Glomerular visceral epithelial cell (primary cell): ENCODE results near the gene RICTOR.
A peak's percentile ranks its signal among the peaks of the same experiment; 100 is the strongest.
"Not testable (repeated sequence)": the region's sequence is repeated elsewhere in the genome, so short reads cannot be mapped to it uniquely, and the experiment has no call there.

ENCODE experiments used
- DNase-seq: peaks from one replicate; pipeline ENCODE4 v3.0.0-alpha.2; 2016; ENCODE audit errors: extremely low spot score

Gene RICTOR

DNA sequence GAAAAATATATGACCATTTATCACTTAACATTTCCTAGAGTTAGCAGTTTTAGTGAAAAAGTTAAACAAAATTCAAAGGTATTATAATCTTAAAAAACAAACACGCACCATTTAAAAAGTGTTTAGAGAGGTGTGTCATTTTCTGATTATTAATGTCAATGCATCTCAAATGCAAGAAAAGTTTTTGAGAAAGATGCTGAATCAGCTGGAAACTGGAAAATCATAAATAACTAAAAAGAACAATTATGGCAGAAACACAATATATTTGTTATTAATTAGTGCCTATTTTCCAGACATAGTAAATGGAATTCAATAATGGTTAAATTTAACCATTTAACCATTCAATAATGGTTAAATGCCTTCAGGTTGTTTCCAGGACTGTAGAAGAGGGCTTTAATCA is 64.9 kb downstream of the RICTOR start:
- no peak for DNase-seq

DNA sequence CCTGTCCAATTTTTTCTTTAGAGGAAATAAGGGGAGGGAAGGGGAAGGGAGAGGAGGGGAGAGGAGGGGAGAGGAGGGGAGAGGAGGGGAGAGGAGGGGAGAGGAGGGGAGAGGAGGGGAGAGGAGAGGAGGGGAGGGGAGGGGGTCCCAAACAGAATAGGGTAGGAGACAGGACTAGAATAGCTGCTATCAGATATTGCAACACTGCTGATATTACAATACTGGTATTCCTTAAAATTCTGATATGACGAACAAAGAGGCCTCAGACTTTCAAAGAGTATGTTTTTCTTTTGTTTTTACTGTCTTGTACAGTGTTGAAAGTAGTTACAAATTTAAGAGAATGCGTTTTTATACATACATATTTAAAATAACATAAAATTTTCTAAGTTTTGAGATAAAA is 67.5 kb downstream of the RICTOR start:
- DNase-seq, result no peak

DNA sequence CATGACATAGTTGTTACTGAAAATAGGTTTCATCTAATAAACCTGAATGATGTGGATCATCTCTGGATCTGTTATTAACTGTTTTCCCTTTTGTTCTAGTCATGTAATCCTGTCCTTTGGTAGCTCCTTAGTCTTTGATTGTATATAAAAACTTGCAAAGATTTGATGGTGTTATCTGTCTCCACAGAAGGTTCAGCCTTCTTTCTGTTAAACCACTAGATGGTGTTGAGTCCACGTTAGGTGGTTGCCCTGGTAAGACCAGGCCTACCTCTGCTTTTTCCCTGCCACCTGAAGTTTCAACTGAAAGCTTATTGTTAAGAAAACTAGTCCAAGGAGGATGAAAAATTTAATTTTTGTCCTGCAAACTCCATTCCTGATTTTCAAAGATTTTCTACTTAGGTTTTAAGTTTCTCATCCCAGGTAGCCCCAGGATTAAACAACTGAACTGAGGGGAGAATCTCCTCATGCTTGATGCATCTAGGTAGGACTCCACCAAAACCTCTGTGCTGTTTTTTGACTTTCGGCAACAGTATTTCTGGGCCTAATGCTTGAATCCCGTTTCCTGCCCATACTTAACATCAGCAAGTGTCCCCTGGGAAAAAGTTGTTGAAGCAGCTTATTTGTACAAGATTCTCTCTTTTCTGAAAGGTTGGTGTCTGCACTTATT is 68.5 kb downstream of the RICTOR start:
- DNase-seq, result no peak

DNA sequence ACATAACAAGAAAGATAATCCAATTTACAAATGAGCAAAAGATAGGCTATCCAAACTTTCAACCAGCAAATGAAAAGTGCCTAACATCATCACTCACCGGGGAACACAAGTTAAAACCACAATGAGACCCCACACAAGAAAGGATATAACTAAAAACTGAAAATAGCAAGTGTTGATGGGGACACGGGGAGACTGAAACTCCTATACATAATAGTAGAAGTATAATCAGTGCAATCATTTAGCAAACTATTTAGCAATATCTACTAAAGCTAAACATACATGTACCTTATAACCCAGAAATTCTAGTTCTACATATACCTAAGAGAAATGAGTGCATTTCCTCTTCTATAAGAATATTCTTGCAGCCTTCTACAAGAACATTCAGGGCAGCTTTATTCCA is 72.5 kb downstream of the RICTOR start:
- DNase-seq, result no peak

DNA sequence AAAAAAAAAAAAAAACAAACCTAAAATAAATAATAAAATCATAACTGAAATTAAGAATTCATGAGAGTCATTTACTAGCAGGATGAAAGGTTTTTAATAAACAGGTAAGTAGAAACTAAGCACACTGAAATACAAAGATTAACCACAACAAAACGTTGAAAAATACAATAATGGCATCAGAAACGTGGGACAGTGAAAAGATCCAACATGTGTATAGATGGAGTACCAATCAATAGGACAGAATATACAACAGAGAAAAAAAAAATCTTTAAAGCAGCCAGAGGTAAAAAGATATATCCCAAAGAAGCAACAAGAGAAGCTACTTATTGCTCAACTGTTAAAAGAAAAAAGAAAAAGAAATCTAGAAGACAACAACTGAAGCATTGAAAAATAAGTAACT is 75.2 kb downstream of the RICTOR start:
- no peak for DNase-seq

DNA sequence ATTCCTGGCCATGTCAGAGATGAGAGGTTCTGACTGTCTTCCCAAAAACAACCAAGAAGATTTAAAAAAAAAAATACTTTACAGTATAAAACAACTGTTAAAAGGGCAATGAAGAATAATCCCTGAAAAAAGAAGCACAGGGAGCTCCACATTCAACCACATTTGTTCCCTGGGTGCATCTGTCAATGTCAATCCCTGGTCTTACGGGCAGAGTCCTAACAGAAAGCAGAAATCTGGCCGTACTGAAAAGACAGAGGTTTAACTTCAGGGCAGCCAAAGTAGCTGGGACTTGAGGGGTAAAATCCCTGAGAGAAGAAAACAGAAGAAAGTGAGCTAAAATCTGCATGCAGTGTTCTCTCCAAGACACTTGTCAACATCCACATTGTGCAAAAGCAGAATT is 76.6 kb downstream of the RICTOR start:
- DNase-seq, result no peak

DNA sequence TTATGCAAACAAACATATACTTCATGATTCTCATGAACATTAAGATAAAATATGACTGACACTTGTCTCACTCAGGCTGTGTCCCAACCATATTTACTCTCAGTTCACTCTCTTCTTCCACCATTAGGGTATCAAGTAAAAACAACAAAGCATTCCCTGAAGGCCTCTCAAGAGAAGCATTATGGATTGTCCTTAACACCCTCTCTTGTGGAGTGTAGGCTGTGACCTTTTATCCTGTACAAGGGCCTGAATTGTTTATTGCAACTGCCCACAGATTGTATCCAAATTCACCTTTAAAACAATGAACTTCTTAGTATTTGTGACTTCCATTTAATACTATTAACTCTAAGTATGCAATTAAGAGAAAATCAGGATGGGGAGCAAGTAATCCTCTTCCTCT is 78.1 kb downstream of the RICTOR start:
- no peak for DNase-seq

DNA sequence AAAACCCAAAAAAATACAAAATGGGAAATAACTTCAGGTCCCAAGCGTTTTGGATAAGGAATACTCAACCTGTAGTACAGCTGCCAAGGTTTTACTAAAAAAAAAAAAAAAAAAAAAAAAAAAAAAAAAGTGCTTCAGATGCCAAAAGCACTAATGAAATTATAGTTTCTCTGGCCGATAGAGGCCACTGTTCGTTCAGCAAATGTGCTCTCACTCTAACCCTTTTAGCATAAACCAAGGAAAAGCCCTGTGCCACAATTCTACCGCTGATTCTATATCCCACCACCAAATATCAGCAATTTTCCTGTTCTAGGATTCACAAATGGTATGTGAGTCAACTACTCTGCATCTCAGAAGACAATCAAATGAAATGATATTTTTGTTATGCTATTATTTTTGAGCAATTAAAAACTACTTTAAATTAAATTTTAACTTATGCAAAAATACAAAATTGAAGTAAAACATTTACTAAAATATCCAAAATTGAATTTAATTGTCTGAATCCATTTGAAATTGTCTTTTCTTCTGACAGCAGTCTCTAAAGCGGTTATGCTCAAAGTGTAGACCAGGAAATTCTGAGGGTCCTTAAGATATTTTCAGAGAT is 79.8 kb downstream of the RICTOR start:
- peak; percentile 78 for DNase-seq

DNA sequence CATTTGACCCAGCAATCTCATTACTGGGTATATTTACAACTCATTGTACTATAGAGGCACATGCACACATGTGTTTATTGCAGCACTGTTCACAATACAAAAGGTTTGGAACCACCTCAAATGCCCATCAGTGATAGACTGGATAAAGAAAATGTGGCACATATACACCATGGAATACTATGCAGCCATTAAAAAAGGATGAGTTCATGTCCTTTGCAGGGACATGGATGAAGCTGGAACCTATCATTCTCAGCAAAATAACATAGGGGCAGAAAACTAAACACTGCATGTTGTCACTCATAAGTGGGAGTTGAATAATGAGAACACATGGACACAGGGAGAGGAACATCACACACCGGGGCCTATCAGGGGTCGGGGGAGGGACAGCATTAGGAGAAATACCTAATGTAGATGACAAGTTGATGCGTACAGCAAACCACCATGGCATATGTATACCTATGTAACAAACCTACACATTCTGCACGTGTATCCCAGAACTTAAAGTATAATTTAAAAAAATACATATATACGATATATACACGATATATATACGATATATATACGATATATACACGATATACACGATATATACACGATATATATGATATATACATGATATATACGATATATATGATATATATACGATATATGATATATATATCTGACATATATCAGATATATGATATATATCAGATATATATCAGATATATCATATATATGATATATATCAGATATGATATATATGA is 84.1 kb downstream of the RICTOR start:
- DNase-seq, result not testable (repeated sequence)

DNA sequence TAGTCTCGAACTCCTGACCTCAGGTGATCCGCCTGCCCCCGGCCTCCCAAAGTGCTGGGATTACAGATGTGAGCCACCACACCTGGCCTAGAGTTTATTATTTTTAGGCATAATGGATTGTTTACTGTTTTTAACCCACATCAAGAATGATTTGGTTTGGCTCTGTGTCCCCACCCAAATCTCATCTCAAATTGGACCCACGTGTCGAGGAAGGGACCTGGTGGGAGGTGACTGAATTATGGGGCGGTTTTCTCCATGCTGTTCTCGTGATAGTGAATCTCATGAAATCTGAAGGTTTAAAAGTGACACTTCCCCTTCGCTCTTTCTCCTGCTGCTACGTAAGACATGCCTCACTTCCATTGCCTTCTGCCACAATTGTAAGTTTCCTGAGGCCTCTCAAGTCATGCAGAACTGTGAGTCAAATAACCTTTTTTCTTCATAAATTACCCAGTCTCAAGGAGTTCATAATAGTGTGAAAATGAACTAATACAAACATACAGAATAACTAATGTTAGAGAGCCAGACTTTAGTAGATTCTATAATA is 88.2 kb downstream of the RICTOR start:
- no peak for DNase-seq

DNA sequence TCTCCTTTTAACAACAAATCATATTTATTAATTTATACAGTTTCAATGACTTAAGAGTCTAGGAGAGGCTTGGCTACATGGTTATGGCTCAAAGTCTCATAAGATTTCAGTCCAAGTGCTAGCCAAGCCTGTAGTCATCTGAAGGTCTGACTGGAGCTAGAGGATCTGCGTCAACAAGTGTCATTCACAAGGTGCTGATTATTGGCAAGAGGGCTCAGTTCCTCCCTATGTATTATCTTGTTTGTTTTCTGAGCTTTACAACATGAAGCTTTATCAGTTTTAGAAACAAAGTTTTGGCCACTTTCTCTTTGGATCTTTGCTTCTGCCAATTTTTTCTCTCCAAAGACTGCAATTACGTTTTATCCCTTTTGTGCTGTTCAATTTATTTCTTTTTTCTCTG is 94.7 kb downstream of the RICTOR start:
- no peak for DNase-seq

DNA sequence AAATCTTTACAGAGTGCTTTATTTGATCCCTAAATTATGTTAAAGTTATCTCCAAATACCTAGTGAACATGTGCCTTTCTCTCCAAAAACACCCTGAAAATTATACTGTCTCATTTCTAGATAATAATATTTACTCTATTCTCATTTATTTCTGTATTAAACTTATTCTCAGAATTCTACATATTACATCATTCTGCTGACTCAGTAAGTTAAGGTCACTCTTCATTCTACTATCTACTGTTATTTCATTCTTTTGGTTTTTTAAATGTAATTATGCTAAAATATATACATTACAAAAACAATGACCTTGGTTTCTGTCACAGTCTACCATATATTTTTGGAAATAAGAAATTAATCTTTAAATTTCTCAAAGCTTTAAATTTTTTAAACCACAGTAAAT is 96.2 kb downstream of the RICTOR start:
- no peak for DNase-seq

DNA sequence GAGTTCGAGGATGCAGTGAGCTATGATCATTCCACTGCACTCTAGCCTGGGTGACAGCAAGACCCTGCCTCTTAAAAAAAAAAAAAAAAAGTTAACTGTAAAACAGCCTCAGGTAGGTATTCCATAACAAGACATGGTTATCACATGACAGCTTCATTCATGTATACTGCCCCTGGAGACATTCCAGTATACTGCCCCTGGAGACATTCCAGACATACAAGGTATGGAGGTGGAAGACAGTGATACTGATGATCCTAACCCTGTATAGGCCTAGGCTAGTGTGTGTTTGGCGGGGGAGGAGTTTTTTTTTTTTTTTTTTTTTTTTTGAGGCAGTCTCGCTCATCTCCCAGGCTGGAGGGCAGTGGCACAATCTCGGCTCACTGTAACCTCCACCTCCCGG is 105.5 kb downstream of the RICTOR start:
- DNase-seq, result peak; percentile 2

DNA sequence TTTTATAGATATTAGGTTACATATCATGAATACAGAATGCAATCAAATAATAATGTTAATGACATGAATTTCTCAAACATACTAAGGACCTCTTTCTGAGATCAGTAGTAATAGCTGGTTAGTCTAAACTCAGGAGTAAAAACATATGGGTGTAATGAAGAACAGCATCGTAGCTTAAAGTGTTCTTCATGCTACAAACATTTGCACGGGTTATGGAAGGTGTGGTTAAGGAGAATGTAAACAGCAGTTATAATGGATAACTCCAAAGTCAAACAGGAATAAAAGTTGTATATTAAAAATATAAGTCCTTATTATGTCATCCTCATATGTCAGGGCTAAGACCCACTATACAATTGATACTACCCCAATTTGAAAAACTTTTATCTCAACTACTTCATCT is 112.5 kb downstream of the RICTOR start:
- DNase-seq, result no peak

DNA sequence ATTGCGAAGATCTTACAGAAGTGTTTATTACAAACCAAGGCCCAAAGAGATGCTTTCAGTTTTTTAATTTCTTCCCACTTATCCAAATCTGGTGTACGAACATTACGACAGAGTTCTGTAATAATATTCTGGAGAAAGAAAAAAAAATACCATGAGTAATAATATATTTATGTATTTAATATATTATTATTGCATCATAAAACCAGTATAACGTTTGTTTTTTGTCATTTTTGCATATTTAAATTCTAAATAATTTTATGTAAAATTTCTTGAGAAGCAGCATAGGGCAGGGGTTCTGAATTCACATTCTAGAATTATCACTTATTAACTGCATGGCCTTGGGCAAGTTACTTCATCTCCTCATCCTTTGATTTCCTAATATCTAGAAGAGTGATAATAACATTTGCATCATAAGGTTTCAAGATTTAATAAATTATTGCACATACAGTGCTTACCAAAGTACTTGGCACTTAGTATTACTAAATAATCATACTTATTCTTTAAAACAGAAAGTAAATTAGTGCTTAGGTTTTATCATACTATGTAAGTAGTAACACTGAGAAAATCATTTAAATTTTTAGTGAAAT is 120.7 kb downstream of the RICTOR start:
- DNase-seq, result no peak

DNA sequence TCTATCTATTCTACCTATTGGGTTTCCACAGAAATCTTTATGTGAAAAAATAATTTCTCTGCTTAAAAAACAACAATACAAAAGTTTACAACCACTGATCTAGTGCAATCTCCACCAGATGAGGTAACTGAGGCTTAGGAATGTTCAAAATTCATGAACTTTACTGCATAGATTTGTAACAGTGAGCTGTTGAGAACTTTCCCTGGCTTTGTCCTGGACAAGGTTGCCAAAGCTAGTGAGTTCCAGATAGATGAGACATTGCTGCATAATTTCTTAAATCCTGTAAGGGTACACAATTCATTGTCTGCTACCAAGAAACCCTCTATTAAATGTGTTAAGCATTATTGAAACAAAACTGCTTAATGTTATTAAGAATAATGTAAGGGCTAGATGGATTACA is 125.7 kb downstream of the RICTOR start:
- no peak for DNase-seq

DNA sequence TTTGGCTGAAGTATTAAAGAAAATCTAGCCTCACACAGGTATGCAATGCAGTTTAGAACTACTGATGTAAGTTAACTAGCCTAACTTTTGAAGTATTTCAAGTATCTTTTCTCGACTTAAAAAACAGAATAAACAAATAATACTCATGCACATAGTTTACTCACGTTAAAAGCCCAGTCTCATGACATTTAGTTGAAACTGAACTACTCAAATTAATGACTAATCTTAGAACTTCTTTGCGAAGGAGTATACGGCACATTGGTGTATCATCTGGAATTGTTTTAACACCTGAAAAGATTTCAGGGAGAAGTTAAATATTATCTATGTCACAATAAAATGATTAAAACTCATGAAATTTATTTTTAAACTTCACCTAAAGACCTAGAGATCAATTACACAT is 129.9 kb downstream of the RICTOR start:
- DNase-seq, result no peak

DNA sequence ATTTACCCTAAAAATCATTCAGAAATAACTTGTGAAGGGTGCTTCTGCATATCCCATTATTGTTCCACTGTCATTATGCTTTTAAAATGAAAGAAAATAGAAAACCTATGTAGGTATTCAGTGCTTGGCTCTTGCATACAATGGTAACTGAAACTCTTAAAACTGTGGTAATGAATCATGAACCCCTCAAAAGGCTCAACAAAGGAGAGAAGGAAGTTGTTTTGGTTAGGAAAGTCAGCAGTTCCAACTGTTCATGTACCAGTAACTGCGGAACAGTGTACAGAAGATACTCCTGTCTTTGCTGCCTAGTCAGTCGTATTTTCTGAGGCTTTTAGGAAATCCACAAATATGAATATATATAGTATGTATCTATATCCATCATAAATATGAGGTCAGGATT is 132.3 kb downstream of the RICTOR start:
- no peak for DNase-seq

DNA sequence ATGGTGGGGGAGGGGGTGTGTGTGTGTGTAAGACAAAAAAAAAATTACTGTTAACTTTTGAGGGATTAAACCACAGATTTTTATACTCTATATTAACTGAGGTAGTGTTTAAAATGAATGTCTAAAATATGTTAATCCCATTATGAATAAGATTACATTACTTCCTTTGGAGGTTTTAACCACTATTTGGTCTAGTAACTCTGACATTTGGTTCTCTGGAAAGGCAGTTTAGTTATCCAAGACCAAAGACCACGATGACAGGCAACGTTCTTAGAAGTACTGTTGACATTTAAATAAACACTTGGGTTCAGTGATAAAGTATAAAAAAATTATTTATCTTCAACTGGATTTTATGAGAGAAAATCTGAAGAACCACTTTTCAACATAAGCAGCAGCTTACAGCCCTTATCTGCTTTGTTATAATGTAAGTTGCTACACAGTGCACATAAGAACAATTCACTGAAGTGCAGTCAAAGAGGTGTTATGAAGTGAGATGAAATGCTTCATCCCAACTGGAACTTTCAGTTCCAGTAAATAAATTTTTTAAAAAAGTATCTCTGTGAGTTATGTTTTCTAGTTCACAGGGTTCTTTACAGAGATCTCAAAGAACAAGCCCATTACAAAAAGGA is 133.9 kb downstream of the RICTOR start:
- no peak for DNase-seq

DNA sequence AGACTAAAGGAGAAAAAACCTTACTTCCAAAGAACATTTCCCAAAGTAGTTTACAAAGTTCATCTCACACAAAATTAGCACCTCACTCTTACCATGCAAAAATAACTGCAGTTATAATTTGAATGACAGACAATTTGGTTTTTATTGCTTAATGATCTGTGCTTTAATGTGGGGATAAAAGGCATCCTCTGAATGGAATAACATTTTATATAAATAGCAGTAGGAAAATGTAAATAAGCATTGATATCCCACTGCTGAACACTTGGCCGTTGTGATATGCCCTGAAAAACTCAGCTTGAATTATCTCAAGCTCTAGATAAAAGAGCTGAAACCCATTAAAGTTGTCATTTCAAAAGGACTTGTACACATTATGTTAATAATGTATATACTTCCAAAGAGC is 135.2 kb downstream of the RICTOR start:
- no peak for DNase-seq

DNA sequence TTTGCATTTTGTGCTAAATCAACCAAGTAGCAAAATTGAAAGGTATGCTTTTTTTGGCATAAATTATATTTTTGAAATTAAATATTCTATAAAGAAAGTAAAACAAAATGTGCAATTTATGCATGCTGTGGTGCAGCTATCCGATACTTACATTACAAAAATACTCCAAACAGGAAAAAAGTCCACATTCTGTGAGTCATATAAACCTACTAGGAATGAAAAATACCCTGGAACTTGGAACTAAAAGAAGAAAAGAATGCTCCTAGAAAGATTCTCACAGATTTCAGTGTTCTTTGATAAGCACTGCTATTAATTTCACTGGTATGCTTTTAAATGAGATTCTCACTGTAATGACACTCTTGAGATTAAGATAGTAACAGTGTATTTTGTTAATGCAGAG is 135.8 kb downstream of the RICTOR start:
- no peak for DNase-seq

DNA sequence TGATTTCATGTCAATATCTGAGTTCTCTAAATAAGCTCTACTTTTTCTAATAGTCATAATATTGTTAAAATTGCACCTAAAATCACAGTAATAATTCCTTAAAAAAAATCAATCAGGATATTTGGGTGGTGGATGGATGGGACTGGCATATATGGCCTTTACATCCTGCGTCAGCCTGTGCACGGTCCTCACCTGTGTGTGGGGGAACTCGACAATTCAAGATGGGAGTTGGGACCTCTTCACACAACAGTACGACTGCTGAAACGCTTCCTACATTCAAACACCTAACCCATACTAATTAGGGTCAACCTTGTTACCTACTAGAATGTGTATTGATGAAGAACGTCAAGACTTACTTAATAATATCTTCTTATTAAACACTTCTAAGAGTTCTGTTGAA is 137.9 kb downstream of the RICTOR start:
- no peak for DNase-seq
